DMS153 treated with DMSO at 0.1 percent for 48 hours (cell line): ENCODE measurements around the gene TAF12.
"Not testable (repeated sequence)": the region's sequence is repeated elsewhere in the genome, so short reads cannot be mapped to it uniquely, and the experiment has no call there.

Experiments used
- DNase-seq: peaks from one replicate; lab custom pipeline; 2025; ENCODE audit not compliant: unreplicated experiment; lab: John Stamatoyannopoulos, UW

TAF12 gene

DNA sequence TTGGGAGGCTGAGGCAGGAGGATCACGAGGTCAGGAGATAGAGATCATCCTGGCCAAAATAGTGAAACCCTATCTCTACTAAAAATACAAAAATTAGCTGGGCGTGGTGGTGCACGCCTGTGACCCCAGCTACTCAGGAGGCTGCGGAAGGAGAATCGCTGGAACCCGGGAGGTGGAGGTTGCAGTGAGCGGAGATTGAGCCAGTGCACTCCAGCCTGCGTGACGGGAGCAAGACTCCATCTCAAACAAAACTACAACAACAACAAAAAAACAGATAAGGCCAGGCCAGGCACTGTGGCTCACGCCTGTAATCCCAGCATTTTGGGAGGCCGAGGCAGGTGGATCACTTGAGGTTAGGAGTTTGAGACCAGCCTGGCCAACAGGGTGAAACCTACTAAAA lies 2.5 kb upstream of the TAF12 start:
- DNase-seq: not testable (repeated sequence)

DNA sequence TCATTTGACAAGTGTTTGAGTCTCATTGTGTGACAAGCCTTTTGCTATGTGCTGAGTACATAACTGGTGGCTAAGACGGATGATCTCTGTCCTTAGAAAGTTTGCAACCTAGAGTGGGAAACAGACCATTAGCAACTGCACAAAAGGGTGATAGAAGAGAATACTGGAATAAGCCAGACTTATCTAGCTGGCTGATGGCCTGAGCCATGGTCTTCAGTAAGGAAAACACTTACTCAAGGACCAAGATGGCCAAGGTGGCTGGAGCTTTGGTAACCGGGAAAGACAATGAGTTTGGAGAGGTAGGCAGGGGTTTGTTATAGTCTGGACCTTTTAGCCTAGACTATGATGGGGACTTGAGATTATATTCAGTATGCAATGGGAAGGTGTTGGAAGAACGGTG lies 1.6 kb upstream of the TAF12 start:
- DNase-seq: no peak

DNA sequence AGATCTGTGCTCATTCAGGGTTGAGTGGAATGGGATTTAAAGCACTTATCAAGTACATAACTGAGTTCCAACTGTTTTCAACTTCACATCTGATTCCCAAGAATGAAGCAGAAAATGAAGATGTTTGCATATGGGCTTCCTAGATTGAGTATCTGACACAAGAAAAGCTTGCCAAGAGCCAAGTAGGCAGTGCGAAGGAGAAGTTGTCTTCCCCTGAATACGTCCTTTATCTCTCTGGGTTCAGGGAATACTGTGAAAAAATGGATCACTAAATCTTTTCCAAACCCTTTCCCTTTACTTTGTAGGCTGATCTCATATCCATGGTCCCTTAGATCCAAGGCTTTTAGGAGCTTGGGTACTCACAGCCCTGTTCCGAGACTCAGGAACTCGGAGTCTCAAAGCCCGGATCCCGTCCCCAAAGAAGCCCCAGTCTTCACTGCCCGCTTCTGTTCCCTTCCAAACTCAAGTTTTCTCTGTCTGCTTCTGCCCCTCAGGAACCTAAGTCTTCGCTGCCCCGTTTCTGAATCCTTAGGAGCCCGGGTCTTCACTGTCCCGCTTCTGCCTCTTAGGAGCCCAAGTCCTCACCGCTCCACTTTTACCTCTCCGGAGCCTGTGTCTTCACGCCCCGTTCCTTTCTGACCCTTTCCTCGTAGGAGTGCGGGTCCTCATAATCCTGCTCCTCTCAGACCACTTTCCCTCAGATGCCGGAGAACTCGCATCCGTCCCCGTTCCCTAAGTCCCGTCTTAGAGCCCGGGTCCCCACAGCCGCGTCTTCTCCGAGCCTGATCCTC lies 616 bp downstream of the TAF12 start:
- no peak for DNase-seq

DNA sequence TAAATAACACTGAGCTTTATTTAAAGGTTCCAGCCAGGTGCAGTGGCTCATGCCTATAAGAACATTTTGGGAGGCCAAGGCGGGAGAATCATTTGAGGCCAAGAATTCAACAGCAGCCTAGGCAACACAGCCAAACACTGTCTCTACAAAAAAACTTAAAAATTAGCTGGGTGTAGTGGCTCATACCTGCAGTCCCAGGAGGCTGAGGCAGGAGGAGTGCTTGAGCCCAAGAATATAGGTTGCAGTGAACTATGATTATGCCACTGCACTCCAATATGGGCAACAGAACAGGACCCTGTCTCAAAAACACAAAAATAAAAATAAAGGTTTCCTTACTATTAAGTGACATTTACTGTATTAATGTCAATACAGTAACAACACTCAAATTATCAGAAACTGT lies 2.1 kb downstream of the TAF12 start:
- no peak for DNase-seq

DNA sequence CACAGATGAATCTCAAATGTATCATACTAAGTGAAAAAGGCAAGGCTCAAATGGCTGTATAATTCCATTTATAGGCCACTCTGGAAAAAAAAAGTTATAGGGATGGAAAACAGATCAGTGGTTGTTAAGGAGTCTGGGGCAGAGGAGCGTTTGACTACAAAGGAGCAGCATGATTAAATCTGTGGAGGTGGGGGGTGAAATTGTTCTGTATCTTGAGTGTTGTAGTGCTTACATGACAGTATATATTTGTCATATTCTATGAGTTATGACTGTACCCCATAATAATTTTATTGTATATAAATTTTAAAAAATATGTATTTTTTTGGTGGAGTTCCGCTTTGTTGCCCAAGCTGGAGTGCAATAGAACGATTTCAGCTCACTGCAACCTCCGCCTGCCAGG lies 10.3 kb downstream of the TAF12 start:
- no peak for DNase-seq

DNA sequence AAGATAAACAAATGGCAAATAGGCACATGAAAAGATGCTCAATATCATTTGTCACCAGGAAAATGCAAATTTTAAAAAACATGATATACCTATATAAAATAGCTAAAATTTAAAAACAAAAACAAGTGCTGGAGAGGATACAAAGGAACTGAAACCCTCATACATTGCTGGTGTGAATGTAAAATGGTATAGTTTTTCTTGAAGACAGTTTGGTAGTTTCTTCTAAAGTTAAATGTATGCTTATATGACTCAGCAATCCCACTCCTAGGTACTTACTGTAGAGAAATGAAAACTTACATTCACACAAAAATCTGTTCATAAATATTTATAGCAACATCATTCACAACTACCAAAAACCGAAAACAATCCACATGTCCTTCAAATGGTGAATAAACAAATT lies 11.2 kb downstream of the TAF12 start:
- no peak for DNase-seq

DNA sequence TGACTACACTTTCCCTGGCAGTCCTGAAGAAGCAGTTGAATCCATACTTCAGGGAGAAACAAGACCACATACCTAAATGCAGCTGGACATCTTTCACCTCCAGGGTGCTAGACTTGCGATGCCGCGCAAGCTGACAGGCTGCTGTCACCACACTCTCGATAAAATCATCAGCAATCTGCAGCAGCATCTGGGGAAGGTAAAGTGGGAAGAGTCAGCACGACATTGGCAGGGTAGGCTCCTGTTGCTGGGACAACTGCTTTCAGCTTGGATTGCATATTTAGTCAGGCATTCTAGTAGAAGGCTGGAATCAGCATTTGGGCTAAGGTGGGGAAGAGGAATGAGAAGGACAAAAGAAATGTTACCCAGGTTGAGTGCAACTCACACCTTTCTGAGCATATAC lies 29.7 kb downstream of the TAF12 start:
- no peak for DNase-seq

DNA sequence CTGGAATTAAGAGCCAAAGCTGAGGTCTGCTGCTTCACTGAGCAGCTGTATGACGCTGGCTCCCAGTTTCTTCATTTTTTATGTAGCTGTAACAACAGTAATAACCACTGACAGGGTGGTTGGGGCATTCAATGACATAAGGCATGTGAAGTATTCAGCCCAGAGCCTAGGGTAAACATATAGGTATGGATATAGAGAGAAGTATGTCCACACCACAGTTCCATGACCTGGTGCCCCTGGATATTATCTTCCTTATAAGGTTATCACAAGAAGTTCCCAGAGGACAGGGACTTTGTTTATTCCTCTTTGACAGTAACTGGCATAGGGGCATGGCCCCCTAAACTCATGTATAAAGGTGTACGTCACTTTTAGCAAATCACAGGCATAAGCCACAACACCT lies 36.1 kb downstream of the TAF12 start:
- no peak for DNase-seq

DNA sequence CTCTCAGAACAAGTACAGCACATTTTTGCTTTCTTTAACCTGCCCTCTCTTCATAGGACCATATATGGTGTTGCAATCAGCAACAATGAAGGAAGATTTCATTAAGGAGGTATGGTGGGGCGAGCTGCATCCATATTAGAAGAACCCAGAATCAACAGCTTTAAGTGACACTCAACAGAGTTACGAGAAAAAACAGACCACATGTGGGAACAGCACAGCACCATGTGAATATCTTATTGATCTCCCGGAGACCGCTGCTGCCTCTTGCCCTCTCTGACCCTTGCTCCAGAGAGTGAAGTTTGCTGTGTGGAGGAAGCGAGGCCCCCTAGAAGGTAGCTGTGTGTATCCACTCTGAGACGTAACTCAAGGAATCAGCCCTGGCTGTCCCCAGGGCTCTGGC lies 37.9 kb downstream of the TAF12 start:
- DNase-seq: no peak

DNA sequence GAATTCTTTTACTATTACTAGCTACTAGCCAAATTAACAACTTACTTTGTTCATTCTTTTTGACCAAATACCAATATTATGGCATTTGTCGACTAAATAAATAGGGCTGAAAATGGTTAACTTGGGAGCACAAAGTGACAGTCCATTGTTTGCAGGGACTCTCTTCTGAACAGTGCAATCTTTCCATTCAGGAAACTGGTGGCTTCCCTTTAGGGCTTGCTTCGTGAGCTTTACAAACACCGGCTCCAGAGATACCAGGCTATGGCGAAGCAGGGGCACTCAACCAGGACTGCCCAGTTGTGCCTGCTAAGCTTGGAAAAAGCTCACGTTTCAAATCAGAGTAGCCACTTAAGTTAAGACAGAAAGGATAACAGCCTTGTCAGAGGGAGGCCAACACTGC lies 38.5 kb downstream of the TAF12 start:
- DNase-seq: no peak

DNA sequence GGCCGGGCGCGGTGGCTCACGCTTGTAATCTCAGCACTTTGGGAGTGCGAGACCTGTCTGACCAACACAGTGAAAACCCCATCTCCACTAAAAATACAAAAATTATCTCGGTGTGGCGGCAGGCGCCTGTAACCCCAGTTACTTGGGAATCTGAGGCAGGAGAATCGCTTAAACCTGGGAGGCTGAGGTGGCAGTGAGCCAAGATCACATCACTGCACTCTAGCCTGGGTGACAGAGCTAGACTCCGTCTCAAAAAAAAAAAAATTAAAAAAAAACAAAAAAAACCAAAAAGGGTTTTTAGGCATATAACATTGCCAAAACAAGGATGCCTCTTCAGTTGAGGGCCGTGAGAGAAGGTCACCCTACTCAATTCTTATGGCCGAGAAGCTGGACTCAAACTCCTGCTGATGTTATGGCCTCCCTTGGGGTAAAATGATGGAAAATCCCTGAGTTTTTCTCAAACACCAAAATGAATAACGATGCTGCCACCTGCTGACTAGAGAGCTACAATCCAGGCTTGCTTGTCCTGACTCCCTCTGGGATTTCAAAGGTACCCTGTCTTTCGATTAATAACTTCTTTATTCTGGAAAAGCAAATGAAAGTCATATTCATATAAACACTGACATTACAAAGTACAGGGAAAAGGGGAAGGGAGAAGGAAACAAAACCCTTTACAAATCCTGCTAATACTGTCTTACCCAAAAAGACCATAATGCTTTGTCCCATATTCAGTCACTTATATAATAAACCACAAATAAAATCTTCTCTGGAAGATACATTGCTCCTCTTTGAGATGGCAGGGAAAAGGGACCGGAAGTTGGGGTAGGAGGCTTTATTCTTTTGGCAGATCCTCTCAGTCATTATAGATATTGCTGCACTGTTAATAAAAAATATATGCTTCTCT lies 40.1 kb downstream of the TAF12 start:
- peak; percentile 40 for DNase-seq

DNA sequence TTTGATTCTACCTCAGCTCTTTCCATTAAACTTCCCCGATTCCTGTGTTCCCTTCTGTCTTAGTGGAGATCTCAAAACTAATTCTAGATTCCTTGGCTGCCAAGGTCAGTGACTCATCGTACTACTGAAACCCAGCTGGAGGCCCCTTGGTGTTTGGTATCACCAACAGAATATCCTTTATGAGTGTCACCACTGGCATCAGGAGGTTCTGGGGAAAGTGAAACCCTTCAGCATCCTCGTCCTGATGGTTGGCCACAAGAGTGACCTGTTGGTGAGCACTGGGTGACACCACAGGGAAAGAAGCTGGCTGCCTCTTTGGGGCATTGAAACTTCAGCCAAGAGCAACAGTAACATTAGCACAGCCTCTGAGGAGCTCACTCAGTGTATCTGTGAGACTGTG lies 41.2 kb downstream of the TAF12 start:
- DNase-seq: no peak

DNA sequence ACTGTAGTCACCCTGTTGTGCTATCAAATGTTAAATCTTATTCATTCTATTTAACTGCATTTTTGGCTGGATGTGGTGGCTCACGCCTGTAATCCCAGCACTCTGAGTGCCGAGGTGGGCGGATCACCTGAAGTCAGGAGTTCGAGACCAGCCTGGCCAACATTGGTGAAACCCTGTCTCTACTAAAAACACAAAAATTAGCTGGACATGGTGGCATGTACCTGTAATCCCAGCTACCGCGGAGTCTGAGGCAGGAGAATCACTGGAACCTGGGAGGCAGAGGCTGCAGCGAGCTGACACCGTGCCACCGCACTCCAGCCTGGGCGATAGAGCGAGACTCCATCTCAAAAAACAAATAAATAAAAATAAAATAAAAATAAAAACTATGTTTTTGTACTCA lies 46.6 kb downstream of the TAF12 start:
- not testable (repeated sequence) for DNase-seq

DNA sequence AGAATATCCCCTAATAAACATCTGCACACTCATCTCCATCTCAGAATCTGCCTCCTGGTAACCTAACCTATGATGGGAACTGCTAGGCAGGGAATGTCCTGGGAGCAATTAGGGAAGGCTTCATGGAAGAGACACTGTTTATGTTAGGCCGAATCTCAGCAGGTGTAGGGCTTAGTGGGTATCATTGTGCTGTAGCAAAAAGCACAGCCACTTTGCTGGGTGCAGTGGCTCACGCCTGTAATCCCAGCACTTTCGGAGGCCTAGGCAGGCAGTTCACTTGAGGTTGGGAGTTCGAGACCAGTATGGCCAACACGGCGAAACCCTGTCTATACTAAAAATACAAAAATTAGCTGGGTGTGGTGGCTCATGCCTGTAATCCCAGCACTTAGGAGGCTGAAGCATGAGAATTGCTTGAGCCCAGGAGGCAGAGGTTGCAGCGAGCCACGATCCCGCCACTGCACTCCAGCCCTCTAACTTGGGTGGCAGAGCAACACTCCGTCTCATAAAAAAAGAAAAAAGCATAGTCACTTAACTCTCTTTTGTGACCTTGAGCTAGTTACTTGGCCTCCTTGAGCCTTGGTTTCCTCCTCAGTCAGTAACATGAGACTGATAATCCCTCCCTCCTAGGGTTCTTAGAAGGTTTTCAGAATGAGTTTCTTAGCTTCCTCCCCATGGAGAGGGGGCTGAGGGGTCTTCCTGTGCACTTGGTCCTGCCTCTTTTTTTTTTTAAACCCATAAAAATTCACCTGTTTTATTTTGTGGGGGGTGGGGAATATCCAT lies 47.3 kb downstream of the TAF12 start:
- no peak for DNase-seq

DNA sequence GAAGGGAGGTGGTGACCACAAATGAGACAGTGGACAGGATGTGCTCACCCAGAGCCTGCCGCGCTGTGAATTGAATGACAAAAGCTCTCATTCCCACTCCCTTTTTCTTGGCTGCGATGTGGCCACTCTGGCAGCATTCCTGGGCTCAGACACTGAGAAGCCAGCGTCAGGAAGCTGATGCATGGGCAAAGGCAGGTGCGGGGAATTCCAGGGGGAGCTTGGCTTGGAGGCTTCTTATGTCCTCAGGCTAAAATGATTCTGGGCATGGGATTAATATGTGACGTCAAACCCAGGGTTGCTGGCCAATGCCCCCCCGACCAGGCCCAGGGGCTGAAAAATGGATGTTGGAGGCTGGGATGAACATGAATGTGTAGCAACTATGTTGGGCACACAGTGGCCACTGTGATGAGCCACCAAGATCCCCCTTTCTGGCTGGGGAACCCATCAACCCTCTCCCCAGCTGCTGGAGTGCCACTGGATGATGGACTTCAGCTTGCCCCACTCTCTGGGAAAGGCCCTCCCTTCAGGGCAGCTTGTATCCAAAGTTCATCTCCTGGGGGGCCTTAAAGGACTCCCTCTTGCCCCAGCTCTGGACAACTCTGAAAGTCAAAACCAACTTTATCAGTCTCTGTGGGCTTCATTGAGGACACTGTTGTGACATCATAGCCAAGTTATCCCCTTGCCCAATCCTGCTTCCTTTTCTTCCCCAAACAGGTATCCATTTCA lies 48.0 kb downstream of the TAF12 start:
- DNase-seq: not testable (repeated sequence)

DNA sequence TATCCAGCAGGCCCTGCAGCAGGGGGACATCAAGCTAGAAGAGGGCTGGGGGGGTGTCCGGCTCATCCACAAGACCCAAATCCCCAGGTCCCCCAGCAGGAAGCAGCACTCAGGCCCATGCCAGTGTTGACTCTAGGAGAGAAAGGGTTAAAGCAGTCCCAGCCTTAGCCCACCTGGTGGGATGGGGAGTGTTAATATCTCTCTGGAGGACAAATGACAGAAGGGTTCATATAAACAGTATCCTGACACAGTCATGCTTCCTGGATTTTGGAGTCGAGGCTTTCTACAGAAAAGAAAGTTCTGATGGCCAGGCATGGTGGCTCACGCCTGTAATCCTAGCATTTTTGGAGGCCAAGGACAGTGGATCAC lies 48.9 kb downstream of the TAF12 start:
- not testable (repeated sequence) for DNase-seq

DNA sequence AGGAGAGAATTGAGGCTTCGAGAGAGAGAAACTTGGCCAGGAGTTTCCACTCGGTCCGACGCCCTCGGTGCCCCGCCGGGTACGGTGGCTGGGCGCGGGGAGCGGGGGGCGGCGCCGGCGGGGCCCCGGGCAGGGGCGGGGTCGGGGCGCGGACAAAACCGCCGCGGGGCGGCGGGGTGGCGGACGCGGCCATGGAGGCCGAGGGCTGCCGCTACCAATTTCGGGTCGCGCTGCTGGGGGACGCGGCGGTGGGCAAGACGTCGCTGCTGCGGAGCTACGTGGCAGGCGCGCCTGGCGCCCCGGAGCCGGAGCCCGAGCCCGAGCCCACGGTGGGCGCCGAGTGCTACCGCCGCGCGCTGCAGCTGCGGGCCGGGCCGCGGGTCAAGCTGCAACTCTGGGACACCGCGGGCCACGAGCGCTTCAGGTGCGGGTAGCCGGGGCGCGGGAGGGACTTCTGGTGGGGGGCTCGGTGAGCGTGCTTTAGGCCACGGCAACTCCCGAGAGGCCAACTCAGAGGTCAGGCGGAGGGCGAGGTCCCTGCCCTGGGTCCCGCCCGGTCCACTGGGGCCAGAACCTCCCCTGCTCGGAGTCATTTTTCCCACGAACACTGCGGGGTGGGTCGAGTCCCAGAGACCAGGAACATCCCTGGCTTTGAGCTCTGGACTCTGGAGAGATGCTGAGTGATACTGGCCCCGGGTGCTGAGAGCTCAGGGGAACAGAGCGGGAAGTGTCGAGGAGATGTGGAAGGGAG lies 50.4 kb downstream of the TAF12 start:
- no peak for DNase-seq

DNA sequence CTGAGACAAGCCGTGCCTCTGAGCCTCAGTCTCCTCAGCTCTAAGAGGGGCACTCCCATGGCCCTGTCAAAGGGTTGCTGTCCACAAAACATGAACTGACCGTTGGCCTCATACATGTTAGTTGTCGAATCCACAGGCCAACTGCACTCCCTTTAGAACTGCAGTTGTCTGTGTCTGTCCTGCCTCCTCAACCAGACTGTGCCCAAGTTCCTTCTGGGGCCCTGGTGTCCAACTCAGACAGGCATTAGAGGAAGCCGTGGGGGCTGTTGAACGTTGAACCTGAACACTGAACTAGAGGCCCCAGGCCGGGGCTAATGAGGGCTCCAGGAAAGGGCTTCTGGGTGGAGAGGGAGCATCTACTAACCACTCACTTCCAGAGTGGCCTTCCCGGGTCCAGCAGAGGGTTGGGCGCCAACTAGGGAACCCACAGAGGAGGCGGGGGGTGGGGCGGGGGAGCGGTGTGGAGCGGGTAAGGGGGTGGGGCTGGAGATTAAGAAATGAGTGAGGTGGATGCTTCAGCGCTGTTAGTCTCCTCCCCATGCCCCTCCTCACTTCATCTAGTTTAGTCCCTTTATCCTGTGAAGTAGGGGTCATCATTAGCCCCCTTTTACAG lies 51.1 kb downstream of the TAF12 start, which contains the start of gene RAB42:
Gene RAB42, plus strand, starts transcription at position 558 of the 613 bp plus-strand sequence. CDS start 247 bp downstream, outside the sequence.
- DNase-seq: no peak

DNA sequence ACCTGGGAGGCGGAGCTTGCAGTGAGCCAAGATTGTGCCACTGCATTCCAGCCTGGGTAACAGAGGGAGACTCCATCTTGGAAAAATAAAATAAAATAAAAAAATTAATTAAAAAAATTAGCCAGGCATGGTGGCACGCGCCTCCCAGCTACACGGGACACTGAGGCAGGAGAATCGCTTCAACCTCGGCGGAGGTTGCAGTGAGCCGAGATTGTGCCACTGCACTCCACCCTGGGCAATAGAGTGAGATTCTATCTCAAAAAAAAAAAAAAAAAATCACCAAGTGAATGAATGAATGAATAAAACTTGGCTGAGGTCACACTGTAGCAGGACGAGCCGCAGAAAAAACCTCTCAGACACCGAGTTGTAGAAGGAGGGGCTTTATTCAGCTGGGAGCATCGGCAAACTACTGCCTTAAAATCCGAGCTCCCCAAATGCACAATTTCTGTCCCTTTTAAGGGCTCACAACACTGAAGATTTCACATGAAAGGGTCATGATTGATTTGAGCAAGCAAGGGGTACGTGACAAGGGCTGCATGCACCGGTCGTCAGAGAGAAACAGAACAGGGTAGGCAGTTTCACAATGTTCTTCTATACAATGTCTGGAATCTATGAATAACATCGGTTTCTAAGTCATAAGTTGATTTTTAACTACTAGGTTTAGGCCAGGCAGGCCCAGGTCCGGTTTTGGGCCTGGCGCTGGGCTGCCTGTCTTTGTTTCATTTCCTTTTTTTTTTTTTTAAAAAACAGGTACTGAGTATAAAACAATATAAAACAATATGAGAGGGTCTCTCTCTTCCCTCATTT lies 56.1 kb downstream of the TAF12 start:
- not testable (repeated sequence) for DNase-seq
